HepG2 (cell line): ENCODE measurements around the gene SLC25A17.

Experiments
- GABPB1 ChIP-seq: IDR thresholded peaks from 2 replicates; pipeline ENCODE4 v1.6.1; 2016; ENCODE audit warnings: mild to moderate bottlenecking, missing genetic modification reagents, moderate library complexity, missing compliant biosample characterization
- RFX5 ChIP-seq: IDR thresholded peaks from 2 replicates; pipeline ENCODE4 v1.6.1; 2011; ENCODE audit warnings: low read depth, low read length, improper control_type of control experiment
- SAFB2 ChIP-seq: sonication (generic); formaldehyde crosslinking; IDR thresholded peaks from 2 replicates; pipeline ENCODE4 v1.5.1; 2020; ENCODE audit warnings: missing genetic modification reagents, low read depth, mild to moderate bottlenecking, borderline replicate concordance
- SOX6 ChIP-seq, 2 experiments: fragments of 450-650 bp in 1 of 2; sonication (generic) in 1 of 2; formaldehyde crosslinking in 1 of 2; IDR thresholded peaks; 2 replicates each; pipeline versions ENCODE4 v1.4.0 to v1.6.1; 2017 to 2020; ENCODE audit warnings: antibody characterized with exemption in 1 of 2, mild to moderate bottlenecking in 1 of 2, missing genetic modification reagents in 1 of 2
- SRSF9 ChIP-seq: fragments of 200-400 bp; formaldehyde crosslinking; IDR thresholded peaks from 2 replicates; pipeline ENCODE4 v1.6.1; 2018; ENCODE audit warnings: borderline replicate concordance, mild to moderate bottlenecking, low read depth, low read length; ENCODE audit not compliant: insufficient read depth, poor library complexity, severe bottlenecking
- ZBTB20 ChIP-seq: sonication (generic); formaldehyde crosslinking; IDR thresholded peaks from 2 replicates; pipeline ENCODE4 v1.8.1; 2023; ENCODE audit warnings: missing genetic modification reagents, low read depth, mild to moderate bottlenecking, borderline replicate concordance
- ZFY ChIP-seq: sonication (generic); formaldehyde crosslinking; IDR thresholded peaks from 2 replicates; pipeline ENCODE4 v1.4.0; 2020; ENCODE audit warnings: missing genetic modification reagents
- ZNF101 ChIP-seq: sonication (generic); formaldehyde crosslinking; IDR thresholded peaks from 2 replicates; pipeline ENCODE4 v1.4.0; 2020; ENCODE audit warnings: mild to moderate bottlenecking, low read depth, missing genetic modification reagents, borderline replicate concordance
- ZNF20 ChIP-seq: sonication (generic); formaldehyde crosslinking; IDR thresholded peaks from 2 replicates; pipeline ENCODE4 v1.4.0; 2020; ENCODE audit warnings: mild to moderate bottlenecking, moderate library complexity, missing genetic modification reagents
- ZNF777 ChIP-seq: sonication (generic); formaldehyde crosslinking; IDR thresholded peaks from 2 replicates; pipeline ENCODE4 v1.4.0; 2020; ENCODE audit warnings: missing genetic modification reagents
- ZNF790 ChIP-seq: sonication (generic); formaldehyde crosslinking; IDR thresholded peaks from 2 replicates; pipeline ENCODE4 v1.8.0; 2022; ENCODE audit warnings: missing genetic modification reagents, mild to moderate bottlenecking, borderline replicate concordance
- ZSCAN25 ChIP-seq: sonication (generic); formaldehyde crosslinking; IDR thresholded peaks from 2 replicates; pipeline ENCODE4 v1.8.0; 2022; ENCODE audit warnings: mild to moderate bottlenecking, missing genetic modification reagents

GRCh38 chr22:40749829-40750228 is 69.3 kb downstream of the SLC25A17 start:
- TF ChIP-seq ZNF777 (CRISPR knock-in tag): no peak
- no peak for TF ChIP-seq RFX5
- TF ChIP-seq ZSCAN25: no peak
- TF ChIP-seq ZNF101 (CRISPR knock-in tag): no peak
- TF ChIP-seq ZBTB20 (CRISPR knock-in tag): no peak
- no peak for TF ChIP-seq SRSF9
- TF ChIP-seq SOX6 (IDR thresholded peaks at IDR 0.05): no peak
- TF ChIP-seq SOX6 (CRISPR knock-in tag; IDR thresholded peaks at IDR 0.05): no peak
- TF ChIP-seq ZNF790 (CRISPR knock-in tag): no peak
- TF ChIP-seq ZFY: no peak
- TF ChIP-seq SAFB2 (CRISPR knock-in tag): no peak
- TF ChIP-seq ZNF20 (CRISPR knock-in tag): no peak
- TF ChIP-seq GABPB1 (CRISPR knock-in tag): no peak
